GM21423 (cell line): Measurements from ENCODE around the gene SETBP1.

Source experiments
- ATAC-seq: cut with Tn5 transposase; IDR thresholded peaks from one replicate; pipeline ENCODE4 v1.9.1; 2021; ENCODE audit warnings: mild to moderate bottlenecking, moderate library complexity; ENCODE audit not compliant: unreplicated experiment

Gene SETBP1

GRCh38 chr18:45006934-45007333 is 326.2 kb downstream of the SETBP1 start:
- ATAC-seq = no peak

- no peak for ATAC-seq
Measured at GRCh38 chr18:45007531-45007930, 326.8 kb downstream of the SETBP1 start.

- no peak for ATAC-seq
Measured at GRCh38 chr18:45008694-45009413, 328.2 kb downstream of the SETBP1 start.

- no peak for ATAC-seq
Measured at GRCh38 chr18:45009756-45010155, 329.1 kb downstream of the SETBP1 start.

GRCh38 chr18:45012286-45012685 is 331.6 kb downstream of the SETBP1 start:
- no peak for ATAC-seq

- ATAC-seq = no peak
Measured at GRCh38 chr18:45014047-45014501, 333.4 kb downstream of the SETBP1 start.

- ATAC-seq = no peak
Measured at GRCh38 chr18:45015788-45016128, 335.1 kb downstream of the SETBP1 start.

- ATAC-seq = no peak
Measured at GRCh38 chr18:45019469-45019868, 338.8 kb downstream of the SETBP1 start.

- ATAC-seq = no peak
Measured at GRCh38 chr18:45023519-45023918, 342.8 kb downstream of the SETBP1 start.

GRCh38 chr18:45024357-45025088 is 343.8 kb downstream of the SETBP1 start:
- ATAC-seq = no peak

GRCh38 chr18:45025089-45025450 is 344.4 kb downstream of the SETBP1 start:
- ATAC-seq = no peak

GRCh38 chr18:45026162-45026561 is 345.5 kb downstream of the SETBP1 start:
- ATAC-seq = no peak

- no peak for ATAC-seq
Measured at GRCh38 chr18:45034179-45034578, 353.5 kb downstream of the SETBP1 start.

- ATAC-seq = no peak
Measured at GRCh38 chr18:45037618-45038017, 356.9 kb downstream of the SETBP1 start.

GRCh38 chr18:45039376-45039775 is 358.7 kb downstream of the SETBP1 start:
- no peak for ATAC-seq

GRCh38 chr18:45040879-45041278 is 360.2 kb downstream of the SETBP1 start:
- ATAC-seq = no peak

GRCh38 chr18:45044787-45045186 is 364.1 kb downstream of the SETBP1 start:
- no peak for ATAC-seq

- ATAC-seq = no peak
Measured at GRCh38 chr18:45046228-45046627, 365.5 kb downstream of the SETBP1 start.

- ATAC-seq = no peak
Measured at GRCh38 chr18:45046961-45047360, 366.3 kb downstream of the SETBP1 start.

- no peak for ATAC-seq
Measured at GRCh38 chr18:45049578-45050319, 369.1 kb downstream of the SETBP1 start.

- no peak for ATAC-seq
Measured at GRCh38 chr18:45050712-45051601, 370.3 kb downstream of the SETBP1 start.
